ENCODE measurements around the gene HSPA6.
"Not testable (repeated sequence)": the region's sequence is repeated elsewhere in the genome, so short reads cannot be mapped to it uniquely, and the experiment has no call there.

The HSPA6 gene

DNA sequence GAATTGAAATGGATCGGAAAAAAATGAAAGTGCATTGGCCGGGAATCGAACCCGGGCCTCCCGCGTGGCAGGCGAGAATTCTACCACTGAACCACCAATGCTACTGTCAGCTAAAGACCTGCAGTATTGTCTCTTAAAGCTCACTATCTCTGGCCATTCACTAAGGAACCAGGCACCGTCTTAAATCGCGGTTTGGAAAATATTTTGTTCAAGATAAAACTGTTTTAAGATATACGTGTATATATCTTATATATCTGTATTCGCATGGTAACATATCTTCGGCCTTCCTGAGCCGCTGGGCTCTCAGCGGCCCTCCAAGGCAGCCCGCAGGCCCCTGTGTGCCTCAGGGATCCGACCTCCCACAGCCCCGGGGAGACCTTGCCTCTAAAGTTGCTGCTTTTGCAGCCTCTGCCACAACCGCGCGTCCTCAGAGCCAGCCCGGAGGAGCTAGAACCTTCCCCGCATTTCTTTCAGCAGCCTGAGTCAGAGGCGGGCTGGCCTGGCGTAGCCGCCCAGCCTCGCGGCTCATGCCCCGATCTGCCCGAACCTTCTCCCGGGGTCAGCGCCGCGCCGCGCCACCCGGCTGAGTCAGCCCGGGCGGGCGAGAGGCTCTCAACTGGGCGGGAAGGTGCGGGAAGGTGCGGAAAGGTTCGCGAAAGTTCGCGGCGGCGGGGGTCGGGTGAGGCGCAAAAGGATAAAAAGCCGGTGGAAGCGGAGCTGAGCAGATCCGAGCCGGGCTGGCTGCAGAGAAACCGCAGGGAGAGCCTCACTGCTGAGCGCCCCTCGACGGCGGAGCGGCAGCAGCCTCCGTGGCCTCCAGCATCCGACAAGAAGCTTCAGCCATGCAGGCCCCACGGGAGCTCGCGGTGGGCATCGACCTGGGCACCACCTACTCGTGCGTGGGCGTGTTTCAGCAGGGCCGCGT is at the start of gene HSPA6:
Gene HSPA6 (plus strand): TSS at position 724 of the 925 bp plus-strand sequence. CDS start 119 bp downstream, at position 843.
- not testable (repeated sequence) for H3K27ac ChIP-seq (ENCODE audit: low read length); H3K27me3 ChIP-seq (ENCODE audit: control insufficient read depth, insufficient read depth, low read length); DNase-seq (ENCODE audit: low read depth, low spot score); H3K36me3 ChIP-seq (ENCODE audit: control insufficient read depth, insufficient read depth, low read length); H3K9me3 ChIP-seq (ENCODE audit: control insufficient read depth, insufficient read depth, low read length); H3K4me1 ChIP-seq (ENCODE audit: control insufficient read depth, insufficient read depth, low read length)
- WGBS (ENCODE audit: insufficient coverage, insufficient read length): no CpG with 5 or more reads among the region's 72 CpGs
- H3K4me3 ChIP-seq (ENCODE audit: low read length): peak within 1 kb of the TSS; percentile 46; the same call in 1 of the 2 replicates

DNA sequence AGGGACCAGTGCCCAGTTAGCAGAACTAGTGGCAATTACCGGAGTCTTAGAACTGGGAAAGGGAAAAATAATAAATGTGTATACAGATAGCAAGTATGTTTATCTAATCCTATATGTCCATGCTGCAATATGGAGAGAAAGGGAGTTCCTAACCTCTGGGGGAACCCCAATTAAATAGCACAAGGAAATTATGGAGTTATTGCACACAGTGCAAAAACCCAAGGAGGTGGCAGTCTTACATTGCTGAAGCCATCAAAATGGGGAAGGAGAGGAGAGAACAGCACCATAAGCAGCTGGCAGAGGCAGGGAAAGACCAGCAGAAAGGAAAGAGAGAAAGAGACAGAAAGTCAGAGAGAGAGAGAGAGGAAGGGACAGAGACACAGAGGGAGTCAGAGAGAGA is 46.6 kb upstream of the HSPA6 start:
- not testable (repeated sequence) for H3K9me3 ChIP-seq (ENCODE audit: control insufficient read depth, insufficient read depth, low read length); H3K27ac ChIP-seq (ENCODE audit: low read length); H3K4me1 ChIP-seq (ENCODE audit: control insufficient read depth, insufficient read depth, low read length); H3K27me3 ChIP-seq (ENCODE audit: control insufficient read depth, insufficient read depth, low read length); H3K36me3 ChIP-seq (ENCODE audit: control insufficient read depth, insufficient read depth, low read length); DNase-seq (ENCODE audit: low read depth, low spot score); H3K4me3 ChIP-seq (ENCODE audit: low read length)
- WGBS (ENCODE audit: insufficient coverage, insufficient read length): no CpG with 5 or more reads among the region's 1 CpG

DNA sequence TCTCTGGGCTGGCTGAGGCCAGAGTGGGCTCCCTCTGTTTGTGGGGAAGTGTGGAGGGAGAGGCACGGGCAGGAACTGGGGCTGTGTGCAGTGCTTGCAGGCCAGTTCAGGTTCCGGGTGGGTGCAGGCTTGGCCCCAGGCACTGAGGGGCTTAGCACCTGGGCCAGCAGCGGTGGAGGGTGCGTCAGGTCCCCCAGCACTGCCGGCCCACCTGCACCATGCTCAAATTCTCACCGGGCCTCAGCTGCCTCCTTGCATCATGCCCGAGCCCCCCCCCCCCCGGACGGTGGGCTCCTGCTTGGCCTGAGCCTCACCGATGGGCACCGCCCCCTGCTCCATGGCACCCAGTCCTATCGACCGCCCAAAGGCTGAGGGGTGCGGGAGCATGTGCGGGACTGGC is 45.4 kb upstream of the HSPA6 start:
- Histone ChIP-seq H3K4me3 (ENCODE audit: low read length) (no peak overlapping the region), H3K9me3 (ENCODE audit: control insufficient read depth, insufficient read depth, low read length) (no peaks in the 10 kb centered on the region), H3K4me1 (ENCODE audit: control insufficient read depth, insufficient read depth, low read length) (no peaks in the 10 kb centered on the region; the same call in 1 of the 2 replicates), H3K36me3 (ENCODE audit: control insufficient read depth, insufficient read depth, low read length) (no peaks in the 10 kb centered on the region), H3K27ac (ENCODE audit: low read length) (no peak overlapping the region), H3K27me3 (ENCODE audit: control insufficient read depth, insufficient read depth, low read length) (no peaks in the 10 kb centered on the region)
- DNase-seq (ENCODE audit: low read depth, low spot score): no peak
- WGBS (ENCODE audit: insufficient coverage, insufficient read length): no CpG with 5 or more reads among the region's 15 CpGs

DNA sequence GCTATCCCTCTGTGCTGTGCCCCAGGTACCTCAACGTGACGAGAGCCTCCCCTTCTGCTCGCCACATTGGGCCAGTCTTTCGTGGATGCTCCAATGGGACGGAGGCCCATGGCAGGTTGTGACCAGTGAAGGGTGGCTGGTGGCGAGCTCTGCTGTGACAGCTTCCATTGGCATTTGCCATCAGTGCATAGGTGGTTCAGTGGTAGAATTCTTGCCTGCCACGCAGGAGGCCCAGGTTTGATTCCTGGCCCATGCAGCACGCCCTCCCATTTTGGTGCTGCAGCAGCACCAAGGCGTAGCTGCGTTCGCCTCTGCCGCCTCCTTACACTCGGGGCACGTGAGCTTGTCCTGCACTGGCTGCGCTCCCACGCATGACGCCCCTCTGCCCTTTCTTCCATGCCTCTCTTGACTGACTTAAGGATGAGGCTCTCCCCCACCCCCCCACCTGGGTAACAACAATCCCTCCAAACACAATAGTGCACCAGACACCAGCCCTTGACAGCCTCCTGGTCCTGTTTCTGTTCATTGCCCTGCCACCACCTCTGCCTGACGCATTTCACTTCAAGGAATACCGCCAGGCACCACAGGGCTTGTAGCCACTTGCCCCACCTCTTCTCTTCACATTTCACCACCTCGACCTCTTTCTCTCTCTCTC is 43.8 kb upstream of the HSPA6 start:
- no peak for DNase-seq (ENCODE audit: low read depth, low spot score)
- Histone ChIP-seq H3K4me1 (ENCODE audit: control insufficient read depth, insufficient read depth, low read length) (no peaks in the 10 kb centered on the region), H3K4me3 (ENCODE audit: low read length) (no peak overlapping the region), H3K27ac (ENCODE audit: low read length) (no peak overlapping the region), H3K36me3 (ENCODE audit: control insufficient read depth, insufficient read depth, low read length) (no peaks in the 10 kb centered on the region), H3K27me3 (ENCODE audit: control insufficient read depth, insufficient read depth, low read length) (no peaks in the 10 kb centered on the region; the same call in 1 of the 2 replicates), H3K9me3 (ENCODE audit: control insufficient read depth, insufficient read depth, low read length) (no peaks in the 10 kb centered on the region)
- no CpG with 5 or more reads among the region's 20 CpGs for whole genome bisulfite sequencing (ENCODE audit: insufficient coverage, insufficient read length)

DNA sequence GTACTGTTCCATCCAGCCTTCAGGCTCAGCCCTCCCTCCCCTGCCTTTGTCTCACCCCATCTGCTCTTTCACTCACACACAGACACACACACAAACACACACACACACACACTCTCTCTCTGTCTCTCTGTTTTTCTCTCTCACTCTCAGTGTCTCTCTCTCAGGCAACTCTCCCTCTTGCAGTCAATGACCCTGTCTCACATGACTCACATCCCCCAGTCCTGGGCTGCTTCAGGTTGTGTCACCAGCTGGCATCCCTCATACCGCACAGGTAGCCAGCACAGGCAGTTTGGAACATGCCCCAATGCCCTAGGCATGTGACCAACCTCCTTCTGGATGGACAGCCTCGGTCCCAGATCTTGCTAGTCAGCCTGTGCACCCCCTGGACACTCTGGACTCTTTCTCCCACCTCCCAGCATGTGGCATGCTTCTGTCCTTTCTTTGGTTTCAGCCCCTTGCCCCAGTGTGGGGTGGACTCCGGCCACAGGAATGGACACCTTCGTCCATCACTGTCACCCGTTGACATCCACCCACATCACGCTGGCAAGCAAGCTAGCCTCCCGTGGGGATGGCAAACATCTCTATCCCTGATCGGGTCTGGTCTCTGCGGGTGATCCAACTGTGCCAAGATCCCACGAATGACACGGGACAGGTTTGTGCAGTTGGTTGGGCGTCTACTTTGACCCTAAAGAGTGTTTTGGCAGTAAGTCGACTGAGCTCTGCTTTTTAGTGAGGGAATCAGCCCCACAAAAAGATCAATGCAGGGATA is 42.5 kb upstream of the HSPA6 start:
- WGBS (ENCODE audit: insufficient coverage, insufficient read length): no CpG with 5 or more reads among the region's 13 CpGs
- H3K4me1 ChIP-seq (ENCODE audit: control insufficient read depth, insufficient read depth, low read length): no peaks in the 10 kb centered on the region
- no peaks in the 10 kb centered on the region; the same call in 1 of the 2 replicates for H3K27me3 ChIP-seq (ENCODE audit: control insufficient read depth, insufficient read depth, low read length)
- no peaks in the 10 kb centered on the region for H3K9me3 ChIP-seq (ENCODE audit: control insufficient read depth, insufficient read depth, low read length)
- H3K27ac ChIP-seq (ENCODE audit: low read length): no peak overlapping the region
- DNase-seq (ENCODE audit: low read depth, low spot score): no peak
- no peaks in the 10 kb centered on the region for H3K36me3 ChIP-seq (ENCODE audit: control insufficient read depth, insufficient read depth, low read length)
- no peak overlapping the region for H3K4me3 ChIP-seq (ENCODE audit: low read length)

DNA sequence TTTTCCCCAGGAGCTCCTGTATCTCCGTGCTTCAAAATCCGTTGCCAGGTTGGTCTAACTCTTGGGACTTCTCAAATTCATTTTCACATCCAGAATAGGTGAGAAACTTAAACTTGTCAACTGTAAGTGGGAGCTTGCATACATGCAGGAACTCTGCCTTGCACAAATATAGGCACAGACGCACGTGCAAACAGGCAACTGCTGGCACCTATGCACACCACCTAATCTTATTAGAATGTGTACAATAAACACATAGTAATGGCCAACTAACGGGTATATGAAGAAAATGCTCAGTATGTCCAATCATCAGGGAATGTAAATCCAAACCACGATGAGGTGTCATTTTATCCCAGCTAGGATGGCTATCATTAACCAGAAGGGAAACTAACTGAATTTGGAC is 41.7 kb upstream of the HSPA6 start:
- no peaks in the 10 kb centered on the region; the same call in 1 of the 2 replicates for H3K27me3 ChIP-seq (ENCODE audit: control insufficient read depth, insufficient read depth, low read length)

DNA sequence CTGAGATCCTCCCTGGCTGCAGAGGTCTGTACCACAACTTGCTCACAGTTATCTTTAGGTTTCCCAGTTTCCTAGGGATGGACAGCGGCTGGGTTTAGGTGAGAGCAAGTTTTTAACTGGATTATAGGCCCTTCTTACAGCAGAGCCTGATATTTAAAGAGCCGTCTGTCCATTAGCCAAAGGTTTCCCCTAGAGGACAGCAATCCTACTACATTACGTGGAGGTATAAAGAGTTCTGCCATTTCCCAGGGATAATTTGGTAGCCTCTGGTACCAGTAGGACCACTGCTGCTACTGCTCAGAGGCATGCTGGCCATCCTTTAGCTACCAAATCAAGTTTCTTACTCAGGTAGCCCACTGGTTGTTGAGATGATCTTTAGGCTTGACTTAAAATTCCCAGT is 41.0 kb upstream of the HSPA6 start:
- DNase-seq (ENCODE audit: low read depth, low spot score): no peak
- Histone ChIP-seq H3K36me3 (ENCODE audit: control insufficient read depth, insufficient read depth, low read length) (no peaks in the 10 kb centered on the region), H3K4me1 (ENCODE audit: control insufficient read depth, insufficient read depth, low read length) (no peaks in the 10 kb centered on the region), H3K27me3 (ENCODE audit: control insufficient read depth, insufficient read depth, low read length) (no peaks in the 10 kb centered on the region; the same call in 1 of the 2 replicates), H3K9me3 (ENCODE audit: control insufficient read depth, insufficient read depth, low read length) (no peaks in the 10 kb centered on the region), H3K27ac (ENCODE audit: low read length) (no peak overlapping the region), H3K4me3 (ENCODE audit: low read length) (no peak overlapping the region)
- WGBS (ENCODE audit: insufficient coverage, insufficient read length): no CpG with 5 or more reads among the region's 3 CpGs

More for the DNA sequence above, 41.7 kb upstream of the HSPA6 start:
- no peak for DNase-seq (ENCODE audit: low read depth, low spot score)
- no CpG with 5 or more reads among the region's 6 CpGs for WGBS (ENCODE audit: insufficient coverage, insufficient read length)
- H3K36me3 ChIP-seq (ENCODE audit: control insufficient read depth, insufficient read depth, low read length): no peaks in the 10 kb centered on the region
- no peaks in the 10 kb centered on the region for H3K9me3 ChIP-seq (ENCODE audit: control insufficient read depth, insufficient read depth, low read length)
- H3K27ac ChIP-seq (ENCODE audit: low read length): no peak overlapping the region
- H3K4me3 ChIP-seq (ENCODE audit: low read length): no peak overlapping the region
- no peaks in the 10 kb centered on the region for H3K4me1 ChIP-seq (ENCODE audit: control insufficient read depth, insufficient read depth, low read length)

DNA sequence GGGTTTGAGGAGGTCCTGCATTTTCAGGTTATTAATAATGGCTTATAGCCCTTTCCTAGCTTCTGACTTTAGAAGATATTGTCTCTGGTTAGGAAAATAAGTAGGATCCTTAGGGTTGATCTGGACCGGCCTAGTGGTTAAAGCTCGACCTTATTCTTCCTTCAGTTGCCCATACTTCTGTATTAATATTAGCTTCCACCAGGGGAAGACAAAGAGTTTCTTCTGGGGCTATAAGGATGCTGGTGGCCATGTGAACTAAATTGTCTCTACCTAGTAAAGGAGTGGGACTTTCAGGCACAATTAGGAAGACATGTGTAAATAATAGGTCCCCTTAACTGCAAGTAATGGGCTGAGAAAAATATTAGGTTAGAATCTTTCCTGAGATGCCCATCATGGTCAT is 39.7 kb upstream of the HSPA6 start:
- DNase-seq (ENCODE audit: low read depth, low spot score): no peak
- Histone ChIP-seq H3K27me3 (ENCODE audit: control insufficient read depth, insufficient read depth, low read length) (no peaks in the 10 kb centered on the region; the same call in 1 of the 2 replicates), H3K9me3 (ENCODE audit: control insufficient read depth, insufficient read depth, low read length) (no peaks in the 10 kb centered on the region), H3K4me1 (ENCODE audit: control insufficient read depth, insufficient read depth, low read length) (no peaks in the 10 kb centered on the region), H3K4me3 (ENCODE audit: low read length) (no peak overlapping the region), H3K27ac (ENCODE audit: low read length) (no peak overlapping the region), H3K36me3 (ENCODE audit: control insufficient read depth, insufficient read depth, low read length) (no peaks in the 10 kb centered on the region)
- no CpG with 5 or more reads among the region's 2 CpGs for WGBS (ENCODE audit: insufficient coverage, insufficient read length)

DNA sequence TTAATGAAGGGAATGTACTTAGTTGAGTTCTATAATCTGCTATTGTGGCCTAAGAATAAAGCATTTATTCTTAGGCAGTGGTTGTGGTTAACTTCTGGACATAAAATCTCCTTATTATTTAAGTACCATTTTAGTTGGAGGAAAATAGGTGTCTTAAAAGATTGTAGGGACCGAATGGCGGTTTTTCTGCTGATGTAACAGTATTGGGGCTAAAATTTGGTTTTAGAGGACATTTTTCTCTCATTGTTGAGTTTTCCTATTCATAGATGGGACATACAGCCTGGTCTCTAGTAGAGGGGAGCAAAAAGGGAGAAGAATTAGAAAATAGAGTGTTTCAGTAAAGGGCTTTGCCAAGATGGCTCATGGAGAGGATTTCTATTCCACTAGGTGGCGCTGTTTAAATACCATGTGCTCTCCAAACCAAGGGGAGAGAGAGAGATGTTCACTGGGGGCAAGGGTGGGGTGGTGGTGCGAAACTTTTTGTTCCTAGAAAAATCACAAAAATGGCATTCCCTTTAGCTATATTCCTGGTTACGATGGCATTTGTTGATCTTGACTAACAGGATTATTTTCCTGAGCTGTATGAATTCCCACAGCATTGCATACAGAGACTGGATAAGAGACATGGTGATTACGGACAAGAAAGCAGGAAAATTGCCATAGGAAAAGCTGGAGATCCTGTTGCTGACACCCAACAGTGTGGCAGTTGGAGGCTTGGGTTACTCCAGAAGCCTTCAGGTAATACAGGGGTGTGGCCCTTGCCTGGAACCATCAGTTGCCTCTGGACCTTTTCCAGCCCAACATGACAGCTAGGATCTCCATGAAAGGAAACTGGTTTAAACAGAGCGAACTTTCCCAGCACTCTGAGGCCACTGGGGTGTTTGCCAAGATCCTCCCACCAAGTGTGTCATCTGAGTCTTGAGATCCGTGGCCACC is 37.3 kb upstream of the HSPA6 start:
- Histone ChIP-seq H3K27ac (ENCODE audit: low read length) (no peak overlapping the region), H3K9me3 (ENCODE audit: control insufficient read depth, insufficient read depth, low read length) (no peaks in the 10 kb centered on the region), H3K36me3 (ENCODE audit: control insufficient read depth, insufficient read depth, low read length) (no peaks in the 10 kb centered on the region), H3K4me3 (ENCODE audit: low read length) (no peak overlapping the region), H3K27me3 (ENCODE audit: control insufficient read depth, insufficient read depth, low read length) (no peaks in the 10 kb centered on the region; the same call in 1 of the 2 replicates), H3K4me1 (ENCODE audit: control insufficient read depth, insufficient read depth, low read length) (no peaks in the 10 kb centered on the region)
- no CpG with 5 or more reads among the region's 8 CpGs for WGBS (ENCODE audit: insufficient coverage, insufficient read length)
- peak; percentile 45 for DNase-seq (ENCODE audit: low read depth, low spot score)
